Cardiac muscle cell (in vitro differentiated cells and primary cell): ENCODE results near the gene PAX8. TPM values are rescaled to one million over a fixed set of nuclear protein-coding genes. Genes with fewer than 3 reads are reported as not detected.

ENCODE experiments used
- DNase-seq, 2 donors: peaks; one replicate each; pipeline versions ENCODE4 v3.0.0 to v3.0.0-alpha.2; 2010 to 2017; ENCODE audit warnings: low read depth in 1 of 2, low spot score in 1 of 2
- H3K27ac ChIP-seq: fragments of 200-600 bp; sonication (generic); 2 replicates; pipeline ENCODE4 v1.5.1; 2016
- H3K27me3 ChIP-seq: fragments of 200-600 bp; sonication (generic); 2 replicates; pipeline ENCODE4 v1.6.0; 2016; ENCODE audit warnings: control low read depth
- H3K36me3 ChIP-seq: fragments of 200-600 bp; sonication (generic); 2 replicates; pipeline ENCODE4 v1.5.1; 2016; ENCODE audit warnings: control low read depth
- H3K4me1 ChIP-seq: fragments of 200-600 bp; sonication (generic); 2 replicates; pipeline ENCODE4 v1.8.1; 2017; ENCODE audit warnings: low read depth, mild to moderate bottlenecking, mixed run types
- H3K4me3 ChIP-seq: fragments of 200-600 bp; sonication (generic); 2 replicates; pipeline ENCODE4 v1.5.1; 2016; ENCODE audit warnings: mild to moderate bottlenecking
- H3K9me3 ChIP-seq: fragments of 200-600 bp; sonication (generic); 2 replicates; pipeline ENCODE4 v1.5.1; 2017; ENCODE audit warnings: low read depth, mild to moderate bottlenecking, control low read depth
- polyA plus RNA-seq: library from polyadenylated mRNA; unstranded; fragments of >200 nt; fragmentation: Nextera tagmentation; extraction: Ambion mirVana; gene quantifications from 2 replicates; pipeline ENCODE4 v1.2.1, GENCODE V29; 2016
- total RNA-seq: library from RNA; depleted of rRNA; stranded (reverse); fragments of >200 nt; gene quantifications from 2 replicates; pipeline ENCODE4 v1.2.3, GENCODE V29; 2016
- TF ChIP-seq, protein P1 (sequence below): IDR thresholded peaks from 2 replicates; pipeline ENCODE4 v1.5.1; 2012; ENCODE audit warnings: low read depth, mild to moderate bottlenecking, low read length

Gene PAX8
- total and polyA plus RNA-seq, 2 experiments from 2014 or later, result not detected

- H3K27ac ChIP-seq, result no peak overlapping the region
These were observed 4.7 kb downstream of the PAX8 start for GRCh38 chr2:113273981-113274380.

DNA sequence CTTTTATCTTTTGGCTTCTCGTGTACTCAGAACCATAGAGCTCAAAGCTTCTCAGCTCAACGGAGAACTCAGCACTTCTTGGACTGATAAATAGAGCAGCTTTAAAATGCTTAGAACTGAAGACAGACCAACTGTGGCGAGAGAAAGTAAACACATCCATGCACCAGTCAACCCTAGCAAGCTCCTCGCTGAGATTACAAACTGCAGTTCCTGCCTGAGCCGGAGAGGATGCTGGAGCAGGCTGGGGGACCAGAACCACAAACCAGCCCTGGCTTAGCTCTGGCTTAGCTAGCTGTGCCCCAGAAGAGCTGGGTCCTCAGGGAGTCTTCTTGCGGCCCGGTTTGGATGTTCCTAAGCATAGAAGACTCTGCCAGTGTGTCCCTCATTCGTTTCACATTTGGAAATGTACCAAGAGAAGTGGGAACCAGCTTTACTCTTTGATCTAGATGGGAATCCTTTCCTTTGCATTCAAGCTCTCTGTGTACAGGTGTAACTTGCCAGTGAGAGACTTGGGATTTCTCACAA lies 5.6 kb downstream of the PAX8 start:
- no peaks in the 10 kb centered on the region for H3K9me3 ChIP-seq
- no peak overlapping the region for H3K4me3 ChIP-seq
- TF ChIP-seq, protein P1, sequence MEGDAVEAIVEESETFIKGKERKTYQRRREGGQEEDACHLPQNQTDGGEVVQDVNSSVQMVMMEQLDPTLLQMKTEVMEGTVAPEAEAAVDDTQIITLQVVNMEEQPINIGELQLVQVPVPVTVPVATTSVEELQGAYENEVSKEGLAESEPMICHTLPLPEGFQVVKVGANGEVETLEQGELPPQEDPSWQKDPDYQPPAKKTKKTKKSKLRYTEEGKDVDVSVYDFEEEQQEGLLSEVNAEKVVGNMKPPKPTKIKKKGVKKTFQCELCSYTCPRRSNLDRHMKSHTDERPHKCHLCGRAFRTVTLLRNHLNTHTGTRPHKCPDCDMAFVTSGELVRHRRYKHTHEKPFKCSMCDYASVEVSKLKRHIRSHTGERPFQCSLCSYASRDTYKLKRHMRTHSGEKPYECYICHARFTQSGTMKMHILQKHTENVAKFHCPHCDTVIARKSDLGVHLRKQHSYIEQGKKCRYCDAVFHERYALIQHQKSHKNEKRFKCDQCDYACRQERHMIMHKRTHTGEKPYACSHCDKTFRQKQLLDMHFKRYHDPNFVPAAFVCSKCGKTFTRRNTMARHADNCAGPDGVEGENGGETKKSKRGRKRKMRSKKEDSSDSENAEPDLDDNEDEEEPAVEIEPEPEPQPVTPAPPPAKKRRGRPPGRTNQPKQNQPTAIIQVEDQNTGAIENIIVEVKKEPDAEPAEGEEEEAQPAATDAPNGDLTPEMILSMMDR, result no peak

More at GRCh38 chr2:113273981-113274380, 4.7 kb downstream of the PAX8 start:
- H3K4me3 ChIP-seq, result no peak overlapping the region
- peaks cover 6% of the 10 kb centered on the region for H3K4me1 ChIP-seq
- DNase-seq, result no peak
- H3K9me3 ChIP-seq, result no peaks in the 10 kb centered on the region
- no peaks in the 10 kb centered on the region for H3K36me3 ChIP-seq
- TF ChIP-seq, protein P1, result no peak
- H3K27me3 ChIP-seq, result peaks cover 90% of the 10 kb centered on the region

GRCh38 chr2:113272477-113272876 lies 6.2 kb downstream of the PAX8 start:
- no peak overlapping the region for H3K27ac ChIP-seq
- no peaks in the 10 kb centered on the region for H3K36me3 ChIP-seq
- H3K4me1 ChIP-seq, result peaks cover 3% of the 10 kb centered on the region
- H3K27me3 ChIP-seq, result peaks cover 87% of the 10 kb centered on the region
- TF ChIP-seq, protein P1, result no peak
- no peaks in the 10 kb centered on the region for H3K9me3 ChIP-seq
- DNase-seq, result no peak
- no peak overlapping the region for H3K4me3 ChIP-seq

More for the DNA sequence above, 5.6 kb downstream of the PAX8 start:
- Histone ChIP-seq H3K27ac (no peak overlapping the region), H3K4me1 (peaks cover 6% of the 10 kb centered on the region), H3K27me3 (peaks cover 88% of the 10 kb centered on the region), H3K36me3 (no peaks in the 10 kb centered on the region)
- DNase-seq, result peak; percentile 20 to 44

- no peak overlapping the region for H3K27ac ChIP-seq
- no peak for DNase-seq
- H3K27me3 ChIP-seq, result peaks cover 86% of the 10 kb centered on the region
- TF ChIP-seq, protein P1, result no peak
- H3K9me3 ChIP-seq, result no peaks in the 10 kb centered on the region
- H3K36me3 ChIP-seq, result no peaks in the 10 kb centered on the region
- H3K4me1 ChIP-seq, result no peaks in the 10 kb centered on the region
- H3K4me3 ChIP-seq, result no peak overlapping the region
These were observed 9.9 kb downstream of the PAX8 start for GRCh38 chr2:113268621-113269360.

GRCh38 chr2:113266431-113266830 lies 12.3 kb downstream of the PAX8 start:
- Histone ChIP-seq H3K4me3 (no peak overlapping the region), H3K27ac (no peak overlapping the region), H3K36me3 (no peaks in the 10 kb centered on the region), H3K4me1 (no peaks in the 10 kb centered on the region), H3K27me3 (peaks cover 70% of the 10 kb centered on the region), H3K9me3 (no peaks in the 10 kb centered on the region)
- DNase-seq, result no peak
- TF ChIP-seq, protein P1, result no peak
